Stomach smooth muscle (tissue), 2 donors: ENCODE measurements around the gene JAZF1.

Experiments used
- H3K27ac ChIP-seq: one replicate; pipeline ENCODE4 v1.7.0; 2013; ENCODE audit warnings: mild to moderate bottlenecking, low read length, inconsistent platforms
- H3K27me3 ChIP-seq, 2 donors: one replicate each; pipeline ENCODE4 v1.7.0; 2013; ENCODE audit warnings: low read length in 2 of 2; ENCODE audit not compliant: insufficient read depth in 2 of 2, control insufficient read depth in 1 of 2
- H3K36me3 ChIP-seq, 2 donors: one replicate each; pipeline ENCODE4 v1.7.0; 2013; ENCODE audit warnings: low read length in 2 of 2; ENCODE audit not compliant: control insufficient read depth in 2 of 2, insufficient read depth in 2 of 2
- H3K4me1 ChIP-seq: one replicate; pipeline ENCODE4 v1.7.0; 2013; ENCODE audit warnings: low read length; ENCODE audit not compliant: control insufficient read depth, insufficient read depth
- H3K4me3 ChIP-seq, 2 donors: one replicate each; pipeline ENCODE4 v1.7.0; 2013; ENCODE audit warnings: low read length in 2 of 2
- H3K9ac ChIP-seq, 2 donors: one replicate each; pipeline ENCODE4 v1.7.0; 2013; ENCODE audit warnings: low read length in 2 of 2, mild to moderate bottlenecking in 1 of 2
- H3K9me3 ChIP-seq, 2 donors: one replicate each; pipeline ENCODE4 v1.7.0; 2013; ENCODE audit warnings: low read length in 2 of 2; ENCODE audit not compliant: control insufficient read depth in 2 of 2
- donor health status: healthy.
- donor health status: Pancreatic carcinoma.

Gene JAZF1

GRCh38 chr7:27942711-27943110 lies 237.9 kb downstream of the JAZF1 start:
- H3K4me3 ChIP-seq: no peak overlapping the region
- H3K9ac ChIP-seq: no peak overlapping the region
- no peaks in the 10 kb centered on the region for H3K27me3 ChIP-seq
- H3K36me3 ChIP-seq: no peaks in the 10 kb centered on the region
- no peak overlapping the region for H3K27ac ChIP-seq
- no peaks in the 10 kb centered on the region for H3K4me1 ChIP-seq
- H3K9me3 ChIP-seq: no peaks in the 10 kb centered on the region

GRCh38 chr7:27941522-27941921 lies 239.1 kb downstream of the JAZF1 start:
- Histone ChIP-seq H3K36me3 (no peaks in the 10 kb centered on the region), H3K4me3 (no peak overlapping the region), H3K4me1 (no peaks in the 10 kb centered on the region), H3K27me3 (no peaks in the 10 kb centered on the region), H3K9ac (no peak overlapping the region), H3K27ac (no peak overlapping the region), H3K9me3 (no peaks in the 10 kb centered on the region)

GRCh38 chr7:27940341-27940740 lies 240.3 kb downstream of the JAZF1 start:
- H3K9ac ChIP-seq: no peak overlapping the region
- no peaks in the 10 kb centered on the region for H3K36me3 ChIP-seq
- H3K9me3 ChIP-seq: no peaks in the 10 kb centered on the region
- H3K4me3 ChIP-seq: no peak overlapping the region
- H3K4me1 ChIP-seq: no peaks in the 10 kb centered on the region
- no peak overlapping the region for H3K27ac ChIP-seq
- no peaks in the 10 kb centered on the region for H3K27me3 ChIP-seq

- H3K4me1 ChIP-seq: no peaks in the 10 kb centered on the region
- H3K4me3 ChIP-seq: no peak overlapping the region
- H3K36me3 ChIP-seq: no peaks in the 10 kb centered on the region
- no peaks in the 10 kb centered on the region for H3K9me3 ChIP-seq
- H3K9ac ChIP-seq: no peak overlapping the region
- H3K27me3 ChIP-seq: no peaks in the 10 kb centered on the region
- no peak overlapping the region for H3K27ac ChIP-seq
Observed at GRCh38 chr7:27939893-27940292, 240.7 kb downstream of the JAZF1 start.

GRCh38 chr7:27936768-27937102 lies 243.9 kb downstream of the JAZF1 start:
- Histone ChIP-seq H3K9ac (no peak overlapping the region), H3K27me3 (no peaks in the 10 kb centered on the region), H3K4me3 (no peak overlapping the region), H3K9me3 (no peaks in the 10 kb centered on the region), H3K4me1 (no peaks in the 10 kb centered on the region), H3K27ac (no peak overlapping the region), H3K36me3 (no peaks in the 10 kb centered on the region)

- H3K27ac ChIP-seq: no peak overlapping the region
- H3K27me3 ChIP-seq: no peaks in the 10 kb centered on the region
- H3K4me1 ChIP-seq: no peaks in the 10 kb centered on the region
- H3K9ac ChIP-seq: no peak overlapping the region
- H3K36me3 ChIP-seq: no peaks in the 10 kb centered on the region
- H3K9me3 ChIP-seq: no peaks in the 10 kb centered on the region
- H3K4me3 ChIP-seq: no peak overlapping the region
Observed at GRCh38 chr7:27936047-27936767, 244.4 kb downstream of the JAZF1 start.

- Histone ChIP-seq H3K4me3 (no peak overlapping the region), H3K27ac (no peak overlapping the region), H3K4me1 (no peaks in the 10 kb centered on the region), H3K9ac (no peak overlapping the region), H3K27me3 (no peaks in the 10 kb centered on the region), H3K9me3 (no peaks in the 10 kb centered on the region), H3K36me3 (no peaks in the 10 kb centered on the region)
Observed at GRCh38 chr7:27933671-27934565, 246.7 kb downstream of the JAZF1 start.

GRCh38 chr7:27930910-27931476 lies 249.6 kb downstream of the JAZF1 start:
- H3K27me3 ChIP-seq: no peaks in the 10 kb centered on the region
- H3K9me3 ChIP-seq: no peaks in the 10 kb centered on the region
- no peaks in the 10 kb centered on the region for H3K4me1 ChIP-seq
- H3K9ac ChIP-seq: no peak overlapping the region
- no peaks in the 10 kb centered on the region for H3K36me3 ChIP-seq
- no peak overlapping the region for H3K27ac ChIP-seq
- H3K4me3 ChIP-seq: no peak overlapping the region

GRCh38 chr7:27929127-27929526 lies 251.5 kb downstream of the JAZF1 start:
- H3K4me3 ChIP-seq: no peak overlapping the region
- H3K27ac ChIP-seq: no peak overlapping the region
- no peaks in the 10 kb centered on the region for H3K4me1 ChIP-seq
- no peaks in the 10 kb centered on the region for H3K27me3 ChIP-seq
- no peak overlapping the region for H3K9ac ChIP-seq
- no peaks in the 10 kb centered on the region for H3K9me3 ChIP-seq
- H3K36me3 ChIP-seq: no peaks in the 10 kb centered on the region

GRCh38 chr7:27928001-27928400 lies 252.6 kb downstream of the JAZF1 start:
- H3K27ac ChIP-seq: no peak overlapping the region
- H3K9ac ChIP-seq: no peak overlapping the region
- H3K36me3 ChIP-seq: no peaks in the 10 kb centered on the region
- no peak overlapping the region for H3K4me3 ChIP-seq
- H3K9me3 ChIP-seq: no peaks in the 10 kb centered on the region
- H3K4me1 ChIP-seq: no peaks in the 10 kb centered on the region
- no peaks in the 10 kb centered on the region for H3K27me3 ChIP-seq
